Measurements from ENCODE around the gene STAG1. TPM values are rescaled to one million over a fixed set of nuclear protein-coding genes. Genes with fewer than 3 reads are reported as not detected.
"Not testable (repeated sequence)": the region's sequence is repeated elsewhere in the genome, so short reads cannot be mapped to it uniquely, and the experiment has no call there.

The STAG1 gene
- total RNA-seq = 10 to 100 TPM; 26.2 to 28.3 TPM

DNA sequence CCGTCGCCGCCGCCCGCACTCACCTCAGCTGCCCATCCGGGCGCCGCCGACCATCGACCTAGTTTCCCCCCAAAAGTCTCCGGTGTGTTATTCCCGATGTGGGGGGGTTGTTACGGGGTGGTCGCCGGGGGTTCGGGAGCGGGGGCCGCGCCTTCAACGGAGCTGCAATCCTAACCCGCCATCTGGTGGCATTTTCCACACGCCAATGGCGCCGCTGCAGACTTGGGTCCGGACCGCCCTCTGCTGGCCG lies at the start of gene STAG1:
TSS of gene STAG1 (minus strand) at position 207 of the 250 bp plus-strand sequence. CDS start 121,480 bp downstream, outside the sequence.
- Histone ChIP-seq H3K27ac (peak within 1 kb of the TSS; percentile 94 to 99 (median 97)), H3K9me3 (no peaks in the 10 kb centered on the region), H3K27me3 (no peaks in the 10 kb centered on the region), H3K36me3 (replicated peaks in 1 of 2; ENCODE audit: insufficient read depth in 1 of 2, low read depth in 2 of 2) (no peaks in the 10 kb centered on the region), H3K4me1 (peaks cover 36% of the 10 kb centered on the region), H3K4me3 (peak within 1 kb of the TSS; percentile 43 to 46)
- intact Hi-C loops (cut with DNase I) = no loop called here
- ATAC-seq (no peak), DNase-seq (no peak)
- WGBS, 2 donors = 0% methylated on average over 26 of the region's 27 CpGs; no CpG with 5 or more reads in 1 of the 2 donors
- TF ChIP-seq POLR2A (IDR thresholded peaks at IDR 0.05) (peak in 2 of 3 donors; percentile 76 to 85), CTCF (IDR thresholded peaks at IDR 0.05) (peak in 5 of 7 experiments; percentile 93 to 100 (median 99))

GRCh38 chr3:136801146-136801545 lies 49.0 kb upstream of the STAG1 start:
- H3K4me3 ChIP-seq; intact Hi-C loops (cut with DNase I); H3K27ac ChIP-seq; H3K9me3 ChIP-seq; H3K36me3 ChIP-seq (replicated peaks in 1 of 2; ENCODE audit: insufficient read depth in 1 of 2, low read depth in 2 of 2); DNase-seq; H3K27me3 ChIP-seq; ATAC-seq: not testable (repeated sequence)
- peaks cover 26% of the 10 kb centered on the region for H3K4me1 ChIP-seq
- WGBS, 2 donors = 88 to 94% methylated on average over 10 of the region's 10 CpGs

DNA sequence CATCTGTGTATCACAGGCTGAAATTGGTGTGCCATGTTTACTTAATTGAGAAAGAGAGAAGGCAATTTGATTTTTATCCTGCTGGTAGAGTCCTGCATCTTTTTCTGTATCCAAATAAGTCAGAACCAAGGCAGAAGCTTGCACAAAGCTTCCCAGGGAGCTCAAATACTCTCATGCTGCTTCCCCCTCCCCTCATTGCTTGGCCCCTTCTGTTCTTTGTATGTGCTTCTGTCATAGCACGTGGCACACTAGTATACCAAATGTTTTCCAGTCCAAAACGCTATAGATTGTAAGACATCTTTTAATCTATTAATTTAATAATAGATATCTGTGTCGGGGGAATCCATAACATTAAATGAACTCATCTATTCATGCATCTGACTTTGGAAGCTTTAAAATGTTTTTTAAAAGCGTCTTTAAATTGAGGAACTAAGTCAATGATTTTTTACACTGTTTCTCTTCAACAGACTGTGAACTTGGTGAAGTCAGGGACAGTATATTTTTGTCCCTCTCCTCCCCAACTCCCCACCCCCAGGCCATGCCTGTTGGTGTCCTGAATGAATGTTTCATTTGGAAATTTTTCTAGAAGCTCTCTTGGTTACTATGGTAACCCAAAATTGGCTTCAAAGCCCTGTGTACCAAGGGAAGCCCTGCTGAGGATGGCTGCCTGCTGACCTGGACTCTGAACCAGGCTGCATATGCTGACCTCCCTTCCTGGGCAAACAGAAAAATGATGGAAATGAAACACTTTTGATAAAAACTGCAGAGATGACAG lies 40.6 kb upstream of the STAG1 start:
- Histone ChIP-seq H3K36me3 (replicated peaks in 1 of 2; ENCODE audit: insufficient read depth in 1 of 2, low read depth in 2 of 2) (no peaks in the 10 kb centered on the region), H3K4me1 (no peaks in the 10 kb centered on the region), H3K4me3 (no peak overlapping the region), H3K27ac (no peak overlapping the region), H3K27me3 (no peaks in the 10 kb centered on the region), H3K9me3 (no peaks in the 10 kb centered on the region)
- intact Hi-C loops (cut with DNase I) = no loop called here
- no peak for TF ChIP-seq POLR2A (IDR thresholded peaks at IDR 0.05)
- TF ChIP-seq CTCF (IDR thresholded peaks at IDR 0.05) = no peak
- DNase-seq (no peak), ATAC-seq (no peak)
- WGBS, 2 donors = 45 to 52% methylated on average over 4 of the region's 4 CpGs

DNA sequence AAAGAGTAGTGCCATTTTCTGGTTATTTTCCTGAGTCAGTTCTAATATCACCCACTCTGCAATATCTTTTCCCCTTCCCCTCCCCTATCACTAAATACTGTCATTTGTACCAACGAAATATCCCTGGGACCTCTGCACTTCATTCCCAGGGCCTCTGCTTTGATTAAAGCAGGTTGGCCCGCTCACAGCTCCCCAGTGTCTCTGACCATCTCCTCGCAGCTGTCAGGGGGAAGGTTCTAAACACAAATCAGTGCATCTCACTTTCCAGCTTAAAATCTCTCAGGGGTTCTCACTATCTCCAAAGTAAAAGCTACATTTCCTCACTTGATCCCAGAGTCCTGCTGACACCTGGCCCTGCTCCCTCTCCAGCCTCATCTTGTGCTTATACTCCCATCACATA lies 38.6 kb upstream of the STAG1 start:
- intact Hi-C loops (cut with DNase I) = no loop called here
- 74 to 78% methylated on average over 3 of the region's 3 CpGs for WGBS, 2 donors
- Histone ChIP-seq H3K9me3 (no peaks in the 10 kb centered on the region), H3K4me1 (peaks cover 11% of the 10 kb centered on the region), H3K4me3 (no peak overlapping the region), H3K36me3 (replicated peaks in 1 of 2; ENCODE audit: insufficient read depth in 1 of 2, low read depth in 2 of 2) (no peaks in the 10 kb centered on the region), H3K27ac (no peak overlapping the region), H3K27me3 (no peaks in the 10 kb centered on the region)
- DNase-seq (no peak), ATAC-seq (no peak)
- TF ChIP-seq POLR2A (IDR thresholded peaks at IDR 0.05) (no peak), CTCF (IDR thresholded peaks at IDR 0.05) (no peak)

GRCh38 chr3:136789976-136790375 lies 37.8 kb upstream of the STAG1 start:
- no peaks in the 10 kb centered on the region for H3K27me3 ChIP-seq
- no peaks in the 10 kb centered on the region for H3K36me3 ChIP-seq (replicated peaks in 1 of 2; ENCODE audit: insufficient read depth in 1 of 2, low read depth in 2 of 2)
- 78 to 100% methylated on average over 1 of the region's 1 CpG for WGBS, 2 donors
- H3K27ac ChIP-seq = no peak overlapping the region
- TF ChIP-seq POLR2A (IDR thresholded peaks at IDR 0.05) (no peak), CTCF (IDR thresholded peaks at IDR 0.05) (no peak)
- H3K4me1 ChIP-seq = peaks cover 11% of the 10 kb centered on the region
- intact Hi-C loops (cut with DNase I) = no loop called here
- no peaks in the 10 kb centered on the region for H3K9me3 ChIP-seq
- H3K4me3 ChIP-seq = no peak overlapping the region
- no peak for ATAC-seq
- no peak for DNase-seq

Data from body of pancreas (tissue), 4 donors.